IMR-90 (cell line): ENCODE data around the gene RXFP1. TPM values are rescaled to one million over a fixed set of nuclear protein-coding genes. Genes with fewer than 3 reads are reported as not detected.

Experiments
- ATAC-seq: fragments of 200-7000 bp; cut with Tn5 transposase; 2 replicates; pipeline ENCODE4 v1.9.1; 2020; ENCODE audit warnings: low read depth, mild to moderate bottlenecking, moderate library complexity
- BruUV-seq: library from RNA; stranded (reverse); fragments of 400-500 nt; replicated peaks from 2 replicates; lab custom pipeline; 2021; lab: Mats Ljungman, UMichigan
- CTCF ChIA-PET: fragments of 300-600 bp; formaldehyde crosslinking; extraction: SDS; loops from one replicate; lab custom pipeline; 2021; ENCODE audit warnings: antibody characterized with exemption; lab: Yijun Ruan, JAX
- POLR2A ChIA-PET: fragments of 300-600 bp; sonication (Branson Sonifier 250); formaldehyde crosslinking; loops from one replicate; lab custom pipeline; 2022; ENCODE audit warnings: antibody characterized with exemption; ENCODE audit not compliant: unreplicated experiment; lab: Charles Lee
- DNase-seq: peaks from one replicate; pipeline ENCODE4 v3.0.0; 2013
- H2AFZ ChIP-seq: replicated peaks from 2 replicates; pipeline ENCODE3; 2013; ENCODE audit warnings: low read length, mild to moderate bottlenecking; ENCODE audit not compliant: poor library complexity
- H2AK5ac ChIP-seq: 2 replicates; pipeline ENCODE4 v1.6.1; 2013; ENCODE audit warnings: low read depth, low read length, inconsistent platforms
- H2AK9ac ChIP-seq: replicated peaks from 2 replicates; pipeline ENCODE3; 2013; ENCODE audit warnings: mild to moderate bottlenecking, low read depth, low read length, moderate library complexity; ENCODE audit not compliant: poor library complexity
- H2BK120ac ChIP-seq: 2 replicates; pipeline ENCODE4 v1.6.1; 2013; ENCODE audit warnings: low read depth, low read length, inconsistent platforms
- H2BK15ac ChIP-seq: 3 replicates; pipeline ENCODE4 v1.6.1; 2013; ENCODE audit warnings: low read depth, low read length, inconsistent platforms
- H2BK20ac ChIP-seq: 2 replicates; pipeline ENCODE4 v1.6.1; 2013; ENCODE audit warnings: low read depth, mild to moderate bottlenecking, inconsistent platforms, low read length, moderate library complexity
- H2BK5ac ChIP-seq: 2 replicates; pipeline ENCODE4 v1.6.1; 2013; ENCODE audit warnings: mild to moderate bottlenecking, low read depth, low read length, inconsistent platforms; ENCODE audit not compliant: poor library complexity, severe bottlenecking
- H3K14ac ChIP-seq: replicated peaks from 2 replicates; pipeline ENCODE4 v1.6.1; 2013; ENCODE audit warnings: low read depth, low read length, inconsistent platforms
- H3K18ac ChIP-seq: 2 replicates; pipeline ENCODE4 v1.6.1; 2013; ENCODE audit warnings: low read depth, low read length, control low read depth
- H3K23ac ChIP-seq: 2 replicates; pipeline ENCODE4 v1.6.1; 2013; ENCODE audit warnings: low read depth, low read length, inconsistent platforms
- H3K27ac ChIP-seq: 2 replicates; pipeline ENCODE4 v1.5.1; 2013; ENCODE audit warnings: mild to moderate bottlenecking, control low read depth, low read length; ENCODE audit not compliant: insufficient read depth
- H3K27me3 ChIP-seq: 2 replicates; pipeline ENCODE4 v1.6.1; 2013; ENCODE audit warnings: low read length; ENCODE audit not compliant: control insufficient read depth, insufficient read depth
- H3K36me3 ChIP-seq: 2 replicates; pipeline ENCODE4 v1.6.1; 2013; ENCODE audit warnings: low read length, mixed read lengths; ENCODE audit not compliant: control insufficient read depth, insufficient read depth
- H3K4ac ChIP-seq: 2 replicates; pipeline ENCODE4 v1.6.1; 2013; ENCODE audit warnings: low read depth, low read length, inconsistent platforms
- H3K4me1 ChIP-seq: 2 replicates; pipeline ENCODE4 v1.6.1; 2013; ENCODE audit warnings: low read length, mixed read lengths; ENCODE audit not compliant: control insufficient read depth, insufficient read depth
- H3K4me2 ChIP-seq: 2 replicates; pipeline ENCODE4 v1.6.1; 2013; ENCODE audit warnings: low read depth, mild to moderate bottlenecking, control low read depth, low read length, moderate library complexity
- H3K4me3 ChIP-seq: 2 replicates; pipeline ENCODE4 v1.5.1; 2013; ENCODE audit warnings: low read depth, mild to moderate bottlenecking, control low read depth, low read length, moderate library complexity; ENCODE audit not compliant: insufficient read depth
- H3K56ac ChIP-seq: 2 replicates; pipeline ENCODE4 v1.6.1; 2013; ENCODE audit warnings: low read length, inconsistent platforms; ENCODE audit not compliant: insufficient read depth; ENCODE audit errors: extremely low read depth
- H3K79me1 ChIP-seq, 2 experiments: 2 replicates each; pipeline ENCODE4 v1.6.1; 2013; ENCODE audit warnings: low read length in 2 of 2, inconsistent platforms in 1 of 2, low read depth in 1 of 2
- H3K9ac ChIP-seq: 2 replicates; pipeline ENCODE4 v1.6.1; 2013; ENCODE audit warnings: low read depth, low read length, control low read depth
- H3K9me1 ChIP-seq: 2 replicates; pipeline ENCODE4 v1.6.1; 2013; ENCODE audit warnings: low read length, inconsistent platforms; ENCODE audit not compliant: insufficient read depth
- H3K9me3 ChIP-seq: 2 replicates; pipeline ENCODE4 v1.6.1; 2013; ENCODE audit warnings: low read length; ENCODE audit not compliant: control insufficient read depth, insufficient read depth
- H4K20me1 ChIP-seq: 2 replicates; pipeline ENCODE4 v1.6.1; 2013; ENCODE audit warnings: low read length, inconsistent platforms; ENCODE audit not compliant: insufficient read depth
- H4K5ac ChIP-seq: 2 replicates; pipeline ENCODE4 v1.6.1; 2013; ENCODE audit warnings: mild to moderate bottlenecking, low read depth, low read length, control low read depth
- H4K8ac ChIP-seq, 2 experiments: 2 replicates each; pipeline ENCODE4 v1.6.1; 2013; ENCODE audit warnings: low read depth in 2 of 2, low read length in 2 of 2, control low read depth in 1 of 2, inconsistent platforms in 1 of 2
- H4K91ac ChIP-seq: 2 replicates; pipeline ENCODE4 v1.6.1; 2013; ENCODE audit warnings: low read depth, low read length, inconsistent platforms; ENCODE audit not compliant: insufficient read depth
- CHD1 ChIP-seq: IDR thresholded peaks from 2 replicates; pipeline ENCODE4 v1.6.1; 2012; ENCODE audit warnings: low read depth, low read length, improper control_type of control experiment
- MAFK ChIP-seq: IDR thresholded peaks from 2 replicates; pipeline ENCODE4 v1.6.1; 2012; ENCODE audit warnings: low read depth, low read length, improper control_type of control experiment
- MXI1 ChIP-seq: IDR thresholded peaks from 2 replicates; pipeline ENCODE4 v1.6.1; 2012; ENCODE audit warnings: low read depth, mild to moderate bottlenecking, low read length, moderate library complexity, borderline replicate concordance
- NFE2L2 ChIP-seq: fragments of 150-350 bp; IDR thresholded peaks from 2 replicates; pipeline ENCODE4 v1.6.1; 2016; ENCODE audit warnings: low read depth, mild to moderate bottlenecking, low read length
- POLR2A ChIP-seq: IDR thresholded peaks from 2 replicates; pipeline ENCODE4 v1.6.1; 2012; ENCODE audit warnings: mild to moderate bottlenecking, low read depth, low read length
- RAD21 ChIP-seq: IDR thresholded peaks from 2 replicates; pipeline ENCODE4 v1.6.1; 2012; ENCODE audit warnings: low read length, improper control_type of control experiment
- RCOR1 ChIP-seq: IDR thresholded peaks from 2 replicates; pipeline ENCODE4 v1.6.1; 2012; ENCODE audit warnings: mild to moderate bottlenecking, low read length, improper control_type of control experiment; ENCODE audit not compliant: insufficient replicate concordance
- RFX5 ChIP-seq: IDR thresholded peaks from 2 replicates; pipeline ENCODE4 v1.8.0; 2012; ENCODE audit warnings: low read depth, mild to moderate bottlenecking, low read length, moderate library complexity
- WGBS, 2 experiments: methylation state at CpG; one replicate each; pipeline versions ENCODE4 v1.1.5 to v1.1.7; 2013; ENCODE audit warnings: missing lambda C conversion rate in 2 of 2; ENCODE audit not compliant: insufficient read length in 1 of 2; ENCODE audit errors: extremely low coverage in 2 of 2; 5-methylcytosine and 5-hydroxymethylcytosine counted together
- dilution Hi-C: fragments of 300-500 bp; cut with HindIII; formaldehyde crosslinking; loops from one replicate; pipeline ENCODE4 v1.14.3; 2018; ENCODE audit warnings: low sequenced_read_pairs; ENCODE audit not compliant: unreplicated experiment
- in situ Hi-C: fragments of 300-500 bp; cut with MboI; formaldehyde crosslinking; loops from 3 replicates; pipeline ENCODE4 v1.14.3; 2019; ENCODE audit warnings: low sequenced_read_pairs, inconsistent platforms, mixed read lengths
- intact Hi-C: fragments of 100-400 bp; cut with micrococcal nuclease; formaldehyde crosslinking; loops from 2 replicates; pipeline ENCODE4 v1.10.0; 2022
- polyA plus RNA-seq, 3 experiments: library from polyadenylated mRNA; depleted of rRNA; stranded (reverse); fragments of >200 nt; gene quantifications; 2 replicates each; pipeline ENCODE4 v1.2.3, GENCODE V29; 2012; ENCODE audit warnings: low replicate concordance in 1 of 3
- total RNA-seq: library from RNA; depleted of rRNA; stranded (reverse); fragments of >200 nt; gene quantifications from 2 replicates; pipeline ENCODE4 v1.2.3, GENCODE V29; 2012
- TF ChIP-seq, protein P1 (sequence below): conservative IDR thresholded peaks from 2 replicates; pipeline ENCODE4 v1.5.1; 2012; ENCODE audit warnings: mild to moderate bottlenecking, low read depth, low read length, improper control_type of control experiment
- TF ChIP-seq, protein P2 (sequence below): fragments of 150-350 bp; IDR thresholded peaks from 2 replicates; pipeline ENCODE4 v1.6.1; 2017; ENCODE audit warnings: mild to moderate bottlenecking, antibody characterized with exemption, low read length, low read depth

The RXFP1 gene
- total and polyA plus RNA-seq, 2 of the 4 experiments (the other 2 are of a cell fraction) = not detected

DNA sequence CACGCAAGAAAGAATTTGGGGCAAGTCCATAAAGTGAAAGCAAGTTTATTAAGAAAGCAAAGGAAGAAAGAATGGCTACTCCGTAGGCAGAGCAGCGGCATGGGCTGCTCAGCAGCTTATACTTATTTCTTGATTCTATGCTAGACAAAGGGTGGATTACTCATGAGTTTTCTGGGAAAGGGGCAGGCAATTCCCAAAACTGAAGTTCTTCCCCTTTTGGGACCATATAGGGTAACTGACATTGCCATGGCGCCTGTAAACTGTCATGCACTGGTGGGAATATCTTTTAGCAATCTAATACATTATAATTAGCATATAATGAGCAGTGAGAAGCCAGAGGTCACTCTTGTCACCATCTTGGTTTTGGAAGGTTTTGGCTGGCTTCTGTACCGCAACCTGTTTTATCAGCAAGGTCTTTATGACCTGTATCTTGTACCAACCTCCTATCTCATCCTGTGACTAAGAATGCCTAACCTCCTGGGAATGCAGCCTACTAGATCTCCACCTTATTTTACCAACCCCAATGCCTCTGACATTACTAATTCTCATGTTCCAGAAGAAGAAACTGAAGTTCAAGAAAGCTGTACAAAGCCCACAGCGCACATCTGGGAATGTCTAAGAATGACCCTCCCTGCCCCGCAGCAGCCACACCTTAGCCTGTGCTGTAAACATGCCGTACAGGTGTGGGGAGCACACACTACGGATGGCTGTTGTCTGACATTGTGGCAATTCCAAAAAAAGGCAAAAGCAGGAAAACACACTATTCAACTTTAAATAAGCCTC is 18.6 kb downstream of the RXFP1 start:
- no peak overlapping the region for H2BK15ac ChIP-seq
- H3K4me2 ChIP-seq = no peak overlapping the region
- ATAC-seq (no peak), DNase-seq (no peak)
- no peak overlapping the region for H2BK120ac ChIP-seq
- no peaks in the 10 kb centered on the region for H3K79me1 ChIP-seq
- no peaks in the 10 kb centered on the region for H3K36me3 ChIP-seq
- no peak overlapping the region for H2BK5ac ChIP-seq
- no peaks in the 10 kb centered on the region for H3K27me3 ChIP-seq
- no peak overlapping the region for H4K8ac ChIP-seq
- H3K23ac ChIP-seq = no peak overlapping the region
- H4K20me1 ChIP-seq = no peaks in the 10 kb centered on the region
- no peak overlapping the region for H3K56ac ChIP-seq
- no peak overlapping the region for H3K14ac ChIP-seq
- no peak overlapping the region for H3K9ac ChIP-seq
- no peak overlapping the region for H3K4me3 ChIP-seq
- H2AFZ ChIP-seq = no peak overlapping the region
- no peak overlapping the region for H4K5ac ChIP-seq
- H3K4ac ChIP-seq = no peak overlapping the region
- in situ Hi-C loops = no loop called here
- H2AK5ac ChIP-seq = no peak overlapping the region
- no peaks in the 10 kb centered on the region for H3K9me1 ChIP-seq
- no peak overlapping the region for H2AK9ac ChIP-seq
- H3K9me3 ChIP-seq = no peaks in the 10 kb centered on the region
- H4K91ac ChIP-seq = no peak overlapping the region
- H3K18ac ChIP-seq = no peak overlapping the region
- intact Hi-C loops = no loop called here
- ChIA-PET CTCF (no interaction called here), POLR2A (no interaction called here)
- H2BK20ac ChIP-seq = no peak overlapping the region
- no peak overlapping the region for H3K27ac ChIP-seq
- no TSS peak for BruUV-seq
- H3K4me1 ChIP-seq = no peaks in the 10 kb centered on the region
- no CpG with 5 or more reads among the region's 9 CpGs for whole genome bisulfite sequencing, 2 experiments
- dilution Hi-C loops = no loop called here
- TF ChIP-seq, protein P1, sequence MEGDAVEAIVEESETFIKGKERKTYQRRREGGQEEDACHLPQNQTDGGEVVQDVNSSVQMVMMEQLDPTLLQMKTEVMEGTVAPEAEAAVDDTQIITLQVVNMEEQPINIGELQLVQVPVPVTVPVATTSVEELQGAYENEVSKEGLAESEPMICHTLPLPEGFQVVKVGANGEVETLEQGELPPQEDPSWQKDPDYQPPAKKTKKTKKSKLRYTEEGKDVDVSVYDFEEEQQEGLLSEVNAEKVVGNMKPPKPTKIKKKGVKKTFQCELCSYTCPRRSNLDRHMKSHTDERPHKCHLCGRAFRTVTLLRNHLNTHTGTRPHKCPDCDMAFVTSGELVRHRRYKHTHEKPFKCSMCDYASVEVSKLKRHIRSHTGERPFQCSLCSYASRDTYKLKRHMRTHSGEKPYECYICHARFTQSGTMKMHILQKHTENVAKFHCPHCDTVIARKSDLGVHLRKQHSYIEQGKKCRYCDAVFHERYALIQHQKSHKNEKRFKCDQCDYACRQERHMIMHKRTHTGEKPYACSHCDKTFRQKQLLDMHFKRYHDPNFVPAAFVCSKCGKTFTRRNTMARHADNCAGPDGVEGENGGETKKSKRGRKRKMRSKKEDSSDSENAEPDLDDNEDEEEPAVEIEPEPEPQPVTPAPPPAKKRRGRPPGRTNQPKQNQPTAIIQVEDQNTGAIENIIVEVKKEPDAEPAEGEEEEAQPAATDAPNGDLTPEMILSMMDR = no peak
- TF ChIP-seq CHD1 (no peak), MAFK (no peak), RFX5 (no peak), MXI1 (no peak), RAD21 (no peak), NFE2L2 (no peak), POLR2A (no peak), RCOR1 (no peak)
- TF ChIP-seq, protein P2, sequence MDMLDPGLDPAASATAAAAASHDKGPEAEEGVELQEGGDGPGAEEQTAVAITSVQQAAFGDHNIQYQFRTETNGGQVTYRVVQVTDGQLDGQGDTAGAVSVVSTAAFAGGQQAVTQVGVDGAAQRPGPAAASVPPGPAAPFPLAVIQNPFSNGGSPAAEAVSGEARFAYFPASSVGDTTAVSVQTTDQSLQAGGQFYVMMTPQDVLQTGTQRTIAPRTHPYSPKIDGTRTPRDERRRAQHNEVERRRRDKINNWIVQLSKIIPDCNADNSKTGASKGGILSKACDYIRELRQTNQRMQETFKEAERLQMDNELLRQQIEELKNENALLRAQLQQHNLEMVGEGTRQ = no peak
